Endothelial cell of umbilical vein (primary cell): ENCODE measurements around the gene BIN2. TPM values are rescaled to one million over a fixed set of nuclear protein-coding genes. Genes with fewer than 3 reads are reported as not detected.

Experiments
- BruUV-seq: library from RNA; stranded (reverse); fragments of 400-500 nt; replicated peaks from 2 replicates; lab custom pipeline; 2021; lab: Mats Ljungman, UMichigan
- CTCF ChIA-PET: fragments of 300-600, 350-600 bp; sonication (Branson Sonifier 250); formaldehyde crosslinking; loops from one replicate; lab custom pipeline; 2021; ENCODE audit warnings: antibody characterized with exemption, inconsistent platforms; lab: Charles Lee
- POLR2A ChIA-PET: fragments of 300-600, 350-600 bp; sonication (Branson Sonifier 250); formaldehyde crosslinking; loops from one replicate; lab custom pipeline; 2021; ENCODE audit warnings: antibody characterized with exemption, inconsistent platforms; lab: Charles Lee
- DNase-seq: peaks from one replicate; pipeline ENCODE4 v3.0.0-alpha.2; 2011; ENCODE audit warnings: low read depth, low spot score
- FAIRE-seq: peaks from 2 replicates; lab custom pipeline; 2011; peaks lifted over from hg19 to GRCh38; lab: Jason Lieb, UNC
- H2AFZ ChIP-seq: 2 replicates; pipeline ENCODE4 v1.6.0; 2012; ENCODE audit warnings: low read depth, low read length, control low read depth, inconsistent platforms
- H3K27ac ChIP-seq: 2 replicates; pipeline ENCODE4 v1.5.1; 2011; ENCODE audit warnings: low read depth, mild to moderate bottlenecking, control low read depth, low read length, moderate library complexity; ENCODE audit not compliant: insufficient read depth
- H3K27me3 ChIP-seq, 2 experiments: 2 replicates each; pipeline versions ENCODE4 v1.6.0 to v1.6.1; 2011; ENCODE audit warnings: low read length in 2 of 2, mixed read lengths in 1 of 2; ENCODE audit not compliant: control insufficient read depth in 2 of 2, insufficient read depth in 2 of 2
- H3K36me3 ChIP-seq, 2 experiments: 2 replicates in 1 of 2; 3 replicates in 1 of 2; pipeline ENCODE4 v1.5.1; 2011; ENCODE audit warnings: low read length in 2 of 2, mild to moderate bottlenecking in 1 of 2, moderate library complexity in 1 of 2; ENCODE audit not compliant: control insufficient read depth in 2 of 2, insufficient read depth in 2 of 2; ENCODE audit errors: extremely low read depth in 1 of 2
- H3K4me1 ChIP-seq: 3 replicates; pipeline ENCODE4 v1.5.1; 2011; ENCODE audit warnings: mild to moderate bottlenecking, low read length; ENCODE audit not compliant: control insufficient read depth, insufficient read depth; ENCODE audit errors: extremely low read depth
- H3K4me2 ChIP-seq: 2 replicates; pipeline ENCODE4 v1.6.1; 2011; ENCODE audit warnings: low read length, control low read depth, mixed read lengths; ENCODE audit not compliant: insufficient read depth
- H3K4me3 ChIP-seq, 3 experiments: fragments of 200-600 bp in 1 of 3; sonication (generic), shearing (Covaris generic) in 1 of 3; replicated peaks in 1 of 3; 2 replicates each; pipeline ENCODE4 v1.5.1; 2011 to 2016; ENCODE audit warnings: control low read depth in 3 of 3, low read length in 3 of 3, mild to moderate bottlenecking in 2 of 3, inconsistent platforms in 1 of 3, low read depth in 1 of 3, moderate library complexity in 1 of 3; ENCODE audit not compliant: insufficient read depth in 1 of 3
- H3K79me2 ChIP-seq: 2 replicates; pipeline ENCODE4 v1.6.0; 2012; ENCODE audit warnings: low read length, inconsistent platforms; ENCODE audit not compliant: control insufficient read depth, insufficient read depth
- H3K9ac ChIP-seq: replicated peaks from 2 replicates; pipeline ENCODE3; 2011; ENCODE audit warnings: low read length, control low read depth; ENCODE audit not compliant: insufficient read depth; ENCODE audit errors: extremely low read depth
- H3K9me1 ChIP-seq: replicated peaks from 3 replicates; pipeline ENCODE4 v1.6.0; 2011; ENCODE audit warnings: mild to moderate bottlenecking, low read length; ENCODE audit not compliant: control insufficient read depth, insufficient read depth; ENCODE audit errors: extremely low read depth
- H3K9me3 ChIP-seq: replicated peaks from 2 replicates; pipeline ENCODE4 v1.5.1; 2012; ENCODE audit warnings: low read length, inconsistent platforms; ENCODE audit not compliant: control insufficient read depth, insufficient read depth
- H4K20me1 ChIP-seq: replicated peaks from 2 replicates; pipeline ENCODE3; 2011; ENCODE audit warnings: mild to moderate bottlenecking, low read length; ENCODE audit not compliant: control insufficient read depth, insufficient read depth; ENCODE audit errors: extremely low read depth
- EZH2 ChIP-seq: IDR thresholded peaks from 2 replicates; pipeline ENCODE4 v1.6.1; 2012; ENCODE audit warnings: borderline replicate concordance, low read depth, mild to moderate bottlenecking, moderate library complexity, low read length, inconsistent platforms; ENCODE audit not compliant: severe bottlenecking
- FOS ChIP-seq: IDR thresholded peaks from 2 replicates; pipeline ENCODE4 v1.6.1; 2011; ENCODE audit warnings: mild to moderate bottlenecking, low read length, moderate library complexity, borderline replicate concordance; ENCODE audit not compliant: insufficient read depth
- GATA2 ChIP-seq: IDR thresholded peaks from 2 replicates; pipeline ENCODE4 v1.7.0; 2011; ENCODE audit warnings: low read depth, mild to moderate bottlenecking, moderate library complexity, mixed read lengths, low read length; ENCODE audit not compliant: insufficient read length, insufficient read depth
- JUN ChIP-seq: IDR thresholded peaks from 2 replicates; pipeline ENCODE4 v1.6.1; 2011; ENCODE audit warnings: borderline replicate concordance, low read depth; ENCODE audit not compliant: insufficient read length, insufficient read depth
- MAX ChIP-seq: IDR thresholded peaks from 2 replicates; pipeline ENCODE4 v1.6.1; 2011; ENCODE audit not compliant: insufficient read depth, insufficient read length
- MYC ChIP-seq: IDR thresholded peaks from one replicate; pipeline ENCODE4 v1.6.1; 2011; ENCODE audit warnings: mild to moderate bottlenecking, low read depth, low read length
- POLR2A ChIP-seq: IDR thresholded peaks from 2 replicates; pipeline ENCODE4 v1.6.1; 2012; ENCODE audit warnings: low read depth, mild to moderate bottlenecking, control low read depth, low read length
- POLR2AphosphoS5 ChIP-seq: IDR thresholded peaks from 2 replicates; pipeline ENCODE4 v1.6.1; 2012; ENCODE audit warnings: low read depth, mild to moderate bottlenecking, control low read depth, low read length, moderate library complexity; ENCODE audit not compliant: insufficient read depth
- dilution Hi-C: fragments of 300-500 bp; cut with MboI; formaldehyde crosslinking; loops from one replicate; pipeline ENCODE4 v1.15.0; 2019; ENCODE audit warnings: low sequenced_read_pairs; ENCODE audit not compliant: extremely low pct_ligation_motif_present
- intact Hi-C: fragments of 100-400 bp; cut with micrococcal nuclease; formaldehyde crosslinking; loops from one replicate; pipeline ENCODE4 v1.10.0; 2022
- polyA plus RNA-seq, 4 experiments: library from polyadenylated mRNA; depleted of rRNA in 3 of 4; stranded (reverse) in 3 of 4; unstranded in 1 of 4; fragments of >200 nt; gene quantifications; 2 replicates each; pipeline versions ENCODE4 v1.2.1 to v1.2.3, GENCODE V29; 2011 to 2012; ENCODE audit warnings: missing spikeins in 1 of 4
- total RNA-seq: library from RNA; stranded (reverse); gene quantifications from 2 replicates; pipeline ENCODE4 v1.2.3, GENCODE V29; 2021
- TF ChIP-seq, protein P1 (sequence below), 2 donors: IDR thresholded peaks; 1 replicate in 1 of 2; 2 replicates in 1 of 2; pipeline ENCODE4 v1.5.1; 2011; ENCODE audit warnings: low read length in 2 of 2, mild to moderate bottlenecking in 2 of 2, moderate library complexity in 2 of 2, control low read depth in 1 of 2, inconsistent platforms in 1 of 2, low read depth in 1 of 2; ENCODE audit not compliant: insufficient read depth in 1 of 2; ENCODE audit errors: extremely low read depth in 1 of 2

Gene BIN2
- total and polyA plus RNA-seq, 2 donors (not counting 3 experiments of a cell fraction or from before 2014, with no cell fraction given): not detected

GRCh38 chr12:51351913-51352532, 28.0 kb upstream of the BIN2 start:
- Histone ChIP-seq H3K27me3 (no peaks in the 10 kb centered on the region), H3K4me3 (no peak overlapping the region), H3K4me2 (no peak overlapping the region), H3K36me3 (no peaks in the 10 kb centered on the region), H3K79me2 (no peaks in the 10 kb centered on the region), H2AFZ (no peak overlapping the region), H3K9me3 (no peaks in the 10 kb centered on the region), H3K4me1 (no peaks in the 10 kb centered on the region), H3K9me1 (no peaks in the 10 kb centered on the region), H4K20me1 (no peaks in the 10 kb centered on the region), H3K9ac (no peak overlapping the region), H3K27ac (no peak overlapping the region)
- TF ChIP-seq, protein P1, sequence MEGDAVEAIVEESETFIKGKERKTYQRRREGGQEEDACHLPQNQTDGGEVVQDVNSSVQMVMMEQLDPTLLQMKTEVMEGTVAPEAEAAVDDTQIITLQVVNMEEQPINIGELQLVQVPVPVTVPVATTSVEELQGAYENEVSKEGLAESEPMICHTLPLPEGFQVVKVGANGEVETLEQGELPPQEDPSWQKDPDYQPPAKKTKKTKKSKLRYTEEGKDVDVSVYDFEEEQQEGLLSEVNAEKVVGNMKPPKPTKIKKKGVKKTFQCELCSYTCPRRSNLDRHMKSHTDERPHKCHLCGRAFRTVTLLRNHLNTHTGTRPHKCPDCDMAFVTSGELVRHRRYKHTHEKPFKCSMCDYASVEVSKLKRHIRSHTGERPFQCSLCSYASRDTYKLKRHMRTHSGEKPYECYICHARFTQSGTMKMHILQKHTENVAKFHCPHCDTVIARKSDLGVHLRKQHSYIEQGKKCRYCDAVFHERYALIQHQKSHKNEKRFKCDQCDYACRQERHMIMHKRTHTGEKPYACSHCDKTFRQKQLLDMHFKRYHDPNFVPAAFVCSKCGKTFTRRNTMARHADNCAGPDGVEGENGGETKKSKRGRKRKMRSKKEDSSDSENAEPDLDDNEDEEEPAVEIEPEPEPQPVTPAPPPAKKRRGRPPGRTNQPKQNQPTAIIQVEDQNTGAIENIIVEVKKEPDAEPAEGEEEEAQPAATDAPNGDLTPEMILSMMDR (IDR thresholded peaks at IDR 0.05; ENCODE audit: extremely low read depth in 1 of 2, insufficient read depth in 1 of 2, low read depth in 1 of 2, low read length in 2 of 2): peak; percentile 66 to 80
- TF ChIP-seq POLR2A: peak; percentile 24
- TF ChIP-seq JUN: no peak
- no peak for TF ChIP-seq MAX
- TF ChIP-seq POLR2AphosphoS5: no peak
- no peak for TF ChIP-seq EZH2
- no peak for TF ChIP-seq FOS
- TF ChIP-seq MYC: no peak
- TF ChIP-seq GATA2: no peak
- BruUV-seq: TSS peak; percentile 35
- DNase-seq (peak; percentile 66), FAIRE-seq (peak; percentile 85)
- intact Hi-C loops: loop anchor here (1.0 kb wide), 2 partner anchors 527 to 587 kb away; no protein-coding TSS in a partner anchor
- ChIA-PET CTCF (interaction anchor here (1.2 to 4.3 kb wide), 11 partner anchors 9 to 587 kb away, joined by 3 to 33 read pairs (median 7); partner anchors contain the start of gene SMAGP), POLR2A (no interaction called here)
- dilution Hi-C loops: no loop called here
